GM06990 (cell line): Measurements from ENCODE around the gene MOAP1.

Source experiments
- DNase-seq: peaks from one replicate; pipeline ENCODE4 v3.0.0-alpha.2; 2011; ENCODE audit not compliant: insufficient read length; ENCODE audit errors: extremely low read depth
- H3K27me3 ChIP-seq: replicated peaks from 2 replicates; pipeline ENCODE4 v1.6.0; 2011; ENCODE audit warnings: low read length; ENCODE audit not compliant: control insufficient read depth, insufficient read depth
- H3K36me3 ChIP-seq: 2 replicates; pipeline ENCODE4 v1.5.1; 2011; ENCODE audit warnings: low read length; ENCODE audit not compliant: control insufficient read depth, insufficient read depth
- H3K4me3 ChIP-seq: replicated peaks from 2 replicates; pipeline ENCODE4 v1.5.1; 2011; ENCODE audit warnings: low read depth, mild to moderate bottlenecking, control low read depth, low read length
- CTCF ChIP-seq: IDR thresholded peaks from 2 replicates; pipeline ENCODE4 v1.5.1; 2011; ENCODE audit warnings: low read length, control low read depth, mild to moderate bottlenecking, inconsistent platforms; ENCODE audit not compliant: insufficient read depth, poor library complexity, severe bottlenecking

The MOAP1 gene

GRCh38 chr14:93195316-93195999, 10.8 kb upstream of the MOAP1 start:
- Histone ChIP-seq H3K4me3 (no peak overlapping the region), H3K36me3 (peaks cover 3% of the 10 kb centered on the region), H3K27me3 (no peaks in the 10 kb centered on the region)
- no peak for DNase-seq
- no peak for TF ChIP-seq CTCF

- TF ChIP-seq CTCF = no peak
- DNase-seq = no peak
- Histone ChIP-seq H3K27me3 (no peaks in the 10 kb centered on the region), H3K36me3 (no peaks in the 10 kb centered on the region; the same call in 1 of the 2 replicates), H3K4me3 (no peak overlapping the region)
Measured at GRCh38 chr14:93186956-93187355, 2.3 kb upstream of the MOAP1 start.

- no peaks in the 10 kb centered on the region; the same call in 1 of the 2 replicates for H3K36me3 ChIP-seq
- TF ChIP-seq CTCF = no peak
- DNase-seq = no peak
- H3K4me3 ChIP-seq = no peak overlapping the region
- H3K27me3 ChIP-seq = no peaks in the 10 kb centered on the region
Measured at GRCh38 chr14:93186466-93186865, 1.8 kb upstream of the MOAP1 start.

GRCh38 chr14:93185349-93185720, 638 bp upstream of the MOAP1 start:
- no peaks in the 10 kb centered on the region; the same call in 1 of the 2 replicates for H3K36me3 ChIP-seq
- TF ChIP-seq CTCF = no peak
- DNase-seq = no peak
- no peaks in the 10 kb centered on the region for H3K27me3 ChIP-seq
- peak overlapping the region; percentile 99 for H3K4me3 ChIP-seq

GRCh38 chr14:93183596-93184317, 940 bp downstream of the MOAP1 start:
- Histone ChIP-seq H3K36me3 (no peaks in the 10 kb centered on the region; the same call in 1 of the 2 replicates), H3K4me3 (peak overlapping the region; percentile 99), H3K27me3 (no peaks in the 10 kb centered on the region)
- no peak for DNase-seq
- no peak for TF ChIP-seq CTCF
